Right lung (tissue), 10 donors: ENCODE measurements around the gene PCSK9. TPM values are rescaled to one million over a fixed set of nuclear protein-coding genes. Genes with fewer than 3 reads are reported as not detected.

Experiments
- DNase-seq, 2 donors: peaks; one replicate each; pipeline ENCODE4 v3.0.0-alpha.2; 2013
- long read RNA-seq, 8 donors: transcript quantifications; one replicate each; lab custom pipeline, GENCODE V29; 2026
- polyA plus RNA-seq, 5 donors: library from polyadenylated mRNA; unstranded; fragments of 120-200 nt; gene quantifications; one replicate each; pipeline versions ENCODE4 v1.2.1 to v1.2.3, GENCODE V29; 2013; ENCODE audit warnings: inconsistent platforms in 1 of 5, low replicate concordance in 1 of 5; ENCODE audit not compliant: insufficient read length in 5 of 5, insufficient read depth in 1 of 5

PCSK9 gene
- polyA plus RNA-seq: 1 to 10 TPM in 2 of 5 donors, under 1 TPM in 3; 0.59 to 3.4 (median 0.85) TPM
- long read RNA-seq, donor 1, partial matches to known transcripts: 0 of 1 reads
- long read RNA-seq, donor 1, other reads (novel, unspliced or antisense): 0 of 1 reads
- long read RNA-seq, donor 2, partial matches to known transcripts: 0 of 1 reads
- long read RNA-seq, donor 2, other reads (novel, unspliced or antisense): 0 of 1 reads
- long read RNA-seq, donor 3: 0 reads
- long read RNA-seq, donor 4: 0 reads
- long read RNA-seq, donor 5: 0 reads
- long read RNA-seq, donor 6: 0 reads
- long read RNA-seq, donor 7: 0 reads
- long read RNA-seq, donor 8: 0 reads

DNA sequence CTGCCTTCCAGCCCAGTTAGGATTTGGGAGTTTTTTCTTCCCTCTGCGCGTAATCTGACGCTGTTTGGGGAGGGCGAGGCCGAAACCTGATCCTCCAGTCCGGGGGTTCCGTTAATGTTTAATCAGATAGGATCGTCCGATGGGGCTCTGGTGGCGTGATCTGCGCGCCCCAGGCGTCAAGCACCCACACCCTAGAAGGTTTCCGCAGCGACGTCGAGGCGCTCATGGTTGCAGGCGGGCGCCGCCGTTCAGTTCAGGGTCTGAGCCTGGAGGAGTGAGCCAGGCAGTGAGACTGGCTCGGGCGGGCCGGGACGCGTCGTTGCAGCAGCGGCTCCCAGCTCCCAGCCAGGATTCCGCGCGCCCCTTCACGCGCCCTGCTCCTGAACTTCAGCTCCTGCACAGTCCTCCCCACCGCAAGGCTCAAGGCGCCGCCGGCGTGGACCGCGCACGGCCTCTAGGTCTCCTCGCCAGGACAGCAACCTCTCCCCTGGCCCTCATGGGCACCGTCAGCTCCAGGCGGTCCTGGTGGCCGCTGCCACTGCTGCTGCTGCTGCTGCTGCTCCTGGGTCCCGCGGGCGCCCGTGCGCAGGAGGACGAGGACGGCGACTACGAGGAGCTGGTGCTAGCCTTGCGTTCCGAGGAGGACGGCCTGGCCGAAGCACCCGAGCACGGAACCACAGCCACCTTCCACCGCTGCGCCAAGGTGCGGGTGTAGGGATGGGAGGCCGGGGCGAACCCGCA is at the start of gene PCSK9:
PCSK9 (plus strand) TSS at position 207 of the 741 bp plus-strand sequence; CDS start at position 497, 290 bp downstream.
- DNase-seq: peak; percentile 22 to 49

DNA sequence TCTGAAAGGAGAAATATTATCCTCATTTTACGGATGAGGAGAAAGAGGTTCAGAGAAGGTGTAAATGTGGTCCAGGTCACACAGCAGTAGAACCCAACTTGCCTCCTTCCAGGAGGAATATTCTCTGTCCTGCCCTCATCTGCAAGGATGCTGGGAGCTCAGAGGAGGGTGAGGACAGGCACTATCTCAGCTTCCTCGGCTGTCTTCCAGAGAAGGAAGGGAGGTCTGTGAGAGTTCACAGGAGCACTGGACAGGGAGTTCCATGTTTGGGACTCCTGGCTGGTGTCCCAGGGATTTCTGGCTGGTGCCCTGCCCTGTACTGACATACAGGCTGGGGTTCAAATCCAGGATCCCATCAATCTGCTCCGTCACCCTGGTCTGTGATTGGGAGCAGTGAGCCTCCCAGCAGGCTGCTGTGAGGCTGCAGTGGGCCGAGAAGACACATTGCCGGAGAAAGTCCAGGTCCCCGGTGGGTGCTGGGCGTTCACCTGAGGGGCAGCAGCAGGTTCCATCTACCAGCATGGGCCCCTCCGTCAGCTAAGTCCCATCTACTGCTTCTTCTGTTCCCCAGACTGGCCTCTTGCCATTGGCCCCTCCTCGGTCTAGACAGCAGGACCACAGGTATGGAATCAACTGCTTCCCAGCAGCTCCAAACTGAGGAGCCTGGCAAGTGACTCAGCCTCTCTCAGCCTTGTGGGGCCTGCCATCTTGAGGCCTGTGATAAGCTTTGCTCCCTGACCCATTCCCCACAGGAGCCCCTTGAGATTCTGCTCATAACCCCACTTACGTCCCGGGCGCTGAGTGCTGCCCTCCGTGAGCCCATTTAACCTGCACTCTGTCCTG is 49.2 kb upstream of the PCSK9 start:
- no peak for DNase-seq

DNA sequence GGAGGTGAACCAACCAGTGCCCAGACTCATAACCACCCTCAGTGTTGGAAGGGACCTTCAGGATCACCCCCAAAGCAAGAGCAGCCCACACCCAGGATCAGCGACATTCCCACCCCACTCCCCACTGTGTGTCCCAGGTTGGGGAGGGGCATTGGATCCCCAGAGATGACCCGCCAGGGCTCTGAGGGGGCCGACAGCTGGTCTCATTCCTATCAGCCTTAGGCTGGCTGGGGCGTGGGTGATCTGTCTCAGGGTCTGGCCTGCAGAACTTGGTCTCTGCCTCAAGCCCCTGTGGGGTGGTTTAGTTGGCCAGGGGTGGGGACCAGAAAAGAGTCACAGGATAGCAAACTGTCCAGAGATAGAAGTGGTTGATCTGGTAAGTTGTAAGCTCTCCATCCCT is 48.4 kb upstream of the PCSK9 start:
- no peak for DNase-seq

DNA sequence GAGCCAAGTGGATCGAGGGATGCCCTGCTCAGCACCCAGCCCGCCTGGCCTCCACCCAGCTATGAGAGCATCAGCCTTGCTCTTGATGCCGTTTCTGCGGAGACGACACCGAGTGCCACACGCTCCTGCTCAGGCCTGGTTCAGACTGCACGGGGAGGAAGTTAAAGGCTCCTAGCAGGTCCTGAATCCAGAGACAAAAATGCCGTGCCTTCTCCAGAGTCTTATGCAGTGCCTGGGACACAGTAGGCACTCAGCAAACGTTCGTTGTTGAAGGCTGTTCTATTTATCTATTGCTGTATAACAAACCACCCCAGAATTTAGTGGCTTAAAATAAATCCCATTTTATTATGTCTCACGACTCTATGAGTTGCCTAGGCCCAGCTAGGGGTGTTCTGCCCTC is 47.4 kb upstream of the PCSK9 start:
- no peak for DNase-seq

DNA sequence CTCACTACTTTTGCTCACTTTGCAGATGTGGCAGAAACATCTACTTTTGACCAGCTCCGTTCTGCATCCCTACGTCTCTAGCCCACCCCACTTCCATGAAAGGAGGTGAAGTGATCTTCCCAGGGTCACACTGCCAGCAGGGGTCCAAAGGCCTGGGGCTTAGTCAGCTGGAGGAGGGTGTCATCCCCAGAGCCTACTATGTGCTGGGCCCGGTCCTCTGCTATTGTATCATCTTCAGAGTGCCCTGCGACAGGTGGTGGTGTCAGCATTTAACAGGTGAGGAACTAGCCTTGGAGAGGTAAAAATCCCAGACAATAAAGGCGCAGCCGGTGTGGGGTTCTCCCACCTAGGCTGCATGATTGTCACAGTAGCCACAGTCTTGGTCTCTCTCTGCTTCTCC is 46.2 kb upstream of the PCSK9 start:
- no peak for DNase-seq

DNA sequence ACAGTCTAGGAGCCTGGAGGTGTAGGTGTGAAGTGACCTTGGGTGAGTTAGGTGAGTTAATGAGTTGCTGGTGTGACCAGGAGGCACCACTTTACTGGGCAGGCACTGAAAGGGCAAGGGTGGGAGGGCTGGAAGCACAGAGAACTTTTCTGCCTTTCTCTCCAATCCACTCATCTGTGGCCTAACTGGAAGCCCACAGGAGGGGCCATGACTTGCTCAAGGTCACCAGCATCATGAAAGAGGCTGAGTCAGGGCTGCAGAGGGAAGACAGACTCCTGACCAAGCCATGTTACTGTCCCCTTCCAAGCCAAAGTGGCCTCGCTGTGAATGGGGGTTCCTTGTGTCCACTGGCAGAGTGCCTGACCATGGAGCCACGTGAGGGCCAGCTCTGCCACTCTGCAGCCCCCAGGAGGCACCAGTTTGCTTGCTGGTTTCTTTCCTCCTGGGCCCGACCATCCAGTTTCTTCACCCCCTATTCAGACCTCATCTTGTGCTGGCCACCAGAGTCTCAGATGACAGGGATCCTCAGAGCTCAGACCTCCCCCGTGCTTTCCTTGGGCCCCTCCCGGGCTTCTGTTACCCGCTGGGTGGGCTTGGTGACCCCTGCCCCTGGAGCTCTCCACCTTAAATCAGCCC is 44.9 kb upstream of the PCSK9 start:
- DNase-seq: no peak

DNA sequence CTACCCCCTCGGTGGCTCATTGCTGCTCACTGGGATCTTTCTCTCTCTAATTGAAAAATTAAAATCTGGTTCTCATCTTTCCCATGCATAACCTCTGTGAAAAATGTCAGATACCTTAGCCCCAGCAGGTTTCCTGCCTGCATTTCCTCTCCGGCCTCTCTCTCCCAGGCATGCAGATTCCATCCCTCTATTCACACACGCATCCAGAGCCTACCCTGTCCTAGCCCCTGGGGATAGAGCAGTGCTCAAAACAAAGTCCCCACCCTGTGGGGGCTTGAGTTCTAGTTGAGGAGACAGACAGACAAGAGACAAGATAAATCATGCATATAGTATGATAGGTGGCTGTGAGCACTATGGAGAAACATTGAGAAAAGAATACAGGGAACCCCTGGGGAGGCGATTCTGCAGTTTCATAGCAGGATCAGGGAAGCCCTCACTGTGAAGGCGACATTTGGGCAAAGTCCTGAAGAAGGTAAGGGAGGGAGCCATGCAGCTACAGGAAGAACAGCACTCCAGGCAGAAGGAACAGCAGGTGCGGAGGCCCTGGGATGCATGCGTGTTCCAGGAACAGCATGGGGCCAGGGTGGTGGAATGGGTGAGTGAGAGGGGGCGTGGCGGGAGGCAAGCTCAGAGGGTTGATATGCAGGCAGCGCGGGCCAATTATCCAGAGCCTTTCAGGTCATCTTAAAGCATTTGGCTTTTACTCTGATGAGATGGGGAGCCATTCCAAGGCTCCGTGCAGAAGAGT is 44.2 kb upstream of the PCSK9 start:
- DNase-seq: no peak

DNA sequence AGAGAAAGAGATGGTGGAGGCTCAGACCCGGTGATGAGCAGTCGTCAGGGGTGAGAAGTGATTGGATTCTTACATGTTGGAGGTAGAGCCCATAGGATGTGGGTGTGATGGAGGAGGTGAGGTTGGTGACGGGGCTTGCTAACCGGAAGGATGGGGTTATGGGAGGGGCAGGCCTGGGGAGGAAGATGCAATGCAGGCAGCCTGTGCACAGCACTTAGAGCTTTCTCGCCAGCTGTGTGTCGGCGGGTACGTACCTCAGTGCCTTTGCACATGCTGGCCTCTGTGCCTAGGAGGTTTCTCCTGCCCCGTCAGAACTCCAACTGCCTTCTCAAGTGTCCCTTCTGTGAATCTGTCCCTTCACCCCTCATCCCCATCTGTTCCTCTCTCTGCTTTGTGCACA is 43.5 kb upstream of the PCSK9 start:
- no peak for DNase-seq

DNA sequence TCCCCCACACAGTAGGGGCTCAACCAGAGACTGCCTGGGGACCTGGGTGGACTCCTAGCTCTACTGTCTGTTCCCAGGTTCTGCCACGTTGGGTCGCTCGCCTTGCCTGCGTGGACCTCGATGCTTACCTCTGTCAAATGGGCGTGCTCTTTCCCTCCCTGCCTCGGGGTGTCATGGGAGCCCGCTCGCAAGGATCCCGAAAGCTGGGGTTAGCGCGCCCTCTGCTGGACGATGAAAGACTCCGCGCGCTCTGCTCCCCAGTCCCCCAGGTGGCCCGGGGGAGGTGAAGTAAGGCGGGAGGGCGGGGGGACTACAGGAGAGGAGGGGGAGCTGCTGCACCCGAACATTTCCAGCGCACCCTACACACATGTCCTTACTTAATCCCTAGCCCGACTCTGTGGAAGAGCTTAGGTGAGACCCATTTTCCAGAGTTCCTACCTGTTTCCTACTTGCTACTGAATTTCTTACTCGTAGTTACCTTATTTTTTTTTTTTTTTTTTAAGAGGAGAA is 42.9 kb upstream of the PCSK9 start:
- DNase-seq: peak in 1 of 2 donors; percentile 35

DNA sequence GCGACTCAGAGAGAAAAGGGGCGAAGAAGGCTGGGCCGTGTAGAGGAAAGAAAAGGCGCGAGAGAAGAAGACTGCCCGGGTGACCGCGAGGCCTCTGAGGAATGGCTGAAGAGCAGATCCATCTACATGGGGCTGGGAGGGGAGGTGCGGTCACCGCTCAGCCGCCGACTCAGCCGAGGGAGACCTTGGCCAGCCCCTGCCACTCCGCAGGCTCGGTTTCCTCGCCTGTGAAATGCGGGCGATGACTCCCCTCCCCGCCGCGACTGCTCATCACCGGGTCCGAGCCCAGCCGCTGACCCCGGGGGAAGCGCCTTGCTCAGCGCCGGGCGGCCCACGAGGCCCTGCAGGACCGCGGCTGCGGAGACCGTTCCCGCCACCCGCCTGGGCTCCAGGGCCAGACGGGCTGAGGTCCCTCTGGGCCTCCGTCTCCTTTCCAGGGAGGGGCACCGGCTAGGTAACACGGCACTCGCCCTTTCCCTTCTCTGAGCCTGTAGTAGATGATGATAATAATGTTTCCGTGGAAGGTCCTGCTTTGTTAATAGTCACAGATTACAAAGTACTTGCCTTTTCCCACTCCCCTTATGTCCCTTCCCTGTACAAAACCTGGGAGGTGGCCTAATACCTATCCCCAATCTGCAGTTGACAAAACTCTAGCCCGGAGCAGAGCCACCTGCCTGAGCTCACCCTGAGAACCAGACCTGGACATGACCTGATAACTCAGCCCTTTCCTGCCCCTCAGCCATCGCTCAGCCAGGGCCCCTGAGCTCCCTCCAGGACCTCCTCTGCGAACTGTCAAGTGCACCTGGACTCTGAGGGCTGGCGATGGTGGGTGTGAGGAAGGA is 42.3 kb upstream of the PCSK9 start:
- no peak for DNase-seq

DNA sequence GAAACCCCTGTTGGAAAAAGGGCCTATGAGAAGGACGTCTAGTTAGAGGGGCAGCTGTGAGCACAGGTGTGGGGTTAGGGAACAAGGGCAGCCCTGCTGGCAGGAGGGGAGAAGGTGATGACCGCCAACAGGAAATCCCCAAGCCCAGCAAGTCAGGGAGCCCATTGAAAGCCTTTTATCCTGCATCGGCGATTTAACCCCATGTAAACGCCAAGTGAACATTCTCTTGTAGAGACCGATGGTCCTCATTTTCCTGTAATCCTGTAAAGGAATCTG is 41.7 kb upstream of the PCSK9 start:
- no peak for DNase-seq

DNA sequence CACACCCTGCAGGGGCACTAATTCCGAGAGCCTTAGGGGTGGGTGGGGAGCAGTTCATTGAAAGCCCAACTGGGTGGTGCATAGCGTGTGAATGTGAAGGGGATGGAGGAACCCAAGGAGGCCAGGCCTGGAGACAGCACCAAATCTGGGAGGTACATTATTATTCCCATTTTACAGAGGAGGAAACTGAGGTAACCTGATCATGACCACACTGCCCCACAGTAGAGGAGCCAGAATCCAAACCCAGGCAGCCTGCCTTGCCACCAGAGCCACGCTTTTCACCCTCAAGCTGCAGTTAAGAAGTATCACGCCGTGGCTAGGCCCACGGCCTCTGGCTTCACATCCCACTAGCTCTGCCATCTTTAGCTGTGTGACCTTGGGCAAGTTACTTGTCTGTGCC is 41.2 kb upstream of the PCSK9 start:
- no peak for DNase-seq

DNA sequence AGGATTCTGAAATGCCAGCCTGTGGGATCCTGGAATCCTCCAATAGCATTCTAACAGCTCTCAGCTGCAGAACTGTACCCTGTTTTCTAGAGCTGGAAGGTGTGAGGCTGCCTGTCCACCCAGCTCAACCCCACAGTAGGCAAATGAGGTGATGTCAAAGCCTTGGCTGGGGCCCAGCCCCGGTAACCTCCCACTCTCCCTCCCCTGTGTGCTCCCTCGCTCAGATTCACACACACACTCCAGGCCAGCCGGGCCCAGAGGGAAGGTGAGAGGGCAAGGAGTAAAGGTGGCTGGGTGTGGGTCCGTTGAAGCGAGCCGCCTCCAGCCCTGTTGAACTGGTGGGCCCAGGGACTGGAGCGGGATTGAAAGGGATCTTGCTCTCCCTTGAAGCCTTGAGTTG is 40.7 kb upstream of the PCSK9 start, which contains the start of gene BSND:
BSND (plus strand) TSS at position 257 of the 400 bp plus-strand sequence. CDS start 254 bp downstream, outside the sequence.
- no peak for DNase-seq

DNA sequence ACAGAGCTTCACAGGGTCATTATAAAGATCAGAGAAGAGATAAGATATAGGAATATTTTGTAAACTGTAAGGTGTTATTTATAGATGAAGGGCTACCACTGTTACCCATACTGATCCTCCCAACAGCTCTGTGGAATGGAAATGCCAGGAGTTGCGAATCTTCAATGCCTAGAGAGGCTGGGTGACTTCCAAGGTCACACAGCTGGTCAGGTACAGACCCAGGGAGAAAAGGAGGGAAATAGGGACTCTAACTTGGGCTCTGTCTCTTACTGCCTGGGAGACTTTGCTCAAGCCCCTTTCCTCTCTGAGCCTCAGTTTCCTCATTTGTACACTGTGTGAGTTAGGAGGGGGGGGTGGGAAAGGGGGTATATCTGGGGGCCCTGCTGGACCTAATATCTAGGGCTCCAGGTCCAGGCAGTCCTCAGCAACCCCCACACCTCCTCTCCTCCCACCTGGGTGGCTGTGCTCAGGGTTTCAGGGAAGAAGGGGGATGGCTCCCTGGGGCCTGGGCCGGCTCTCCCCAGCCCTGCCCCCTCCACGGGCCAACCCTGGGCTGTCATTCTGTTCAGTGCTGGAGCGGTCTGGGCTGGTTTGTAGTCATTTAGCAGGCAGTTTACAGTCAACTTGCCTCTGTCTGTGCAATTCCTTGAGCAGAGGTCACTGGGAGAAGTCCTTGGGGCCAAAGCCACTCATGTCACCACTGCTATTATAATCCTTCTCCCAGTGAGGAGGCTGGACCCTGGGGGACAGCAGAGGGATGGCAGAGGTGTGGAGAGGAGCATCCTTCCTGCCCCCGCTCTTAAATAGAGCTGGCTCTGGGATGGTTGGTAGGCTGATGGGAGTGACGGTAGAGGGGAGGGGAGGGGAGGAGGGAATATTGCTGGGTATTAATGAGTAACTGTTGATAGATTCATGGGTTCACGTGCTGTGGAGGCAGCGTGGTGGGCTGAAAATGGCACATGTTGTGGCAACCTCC is 39.0 kb upstream of the PCSK9 start:
- no peak for DNase-seq

DNA sequence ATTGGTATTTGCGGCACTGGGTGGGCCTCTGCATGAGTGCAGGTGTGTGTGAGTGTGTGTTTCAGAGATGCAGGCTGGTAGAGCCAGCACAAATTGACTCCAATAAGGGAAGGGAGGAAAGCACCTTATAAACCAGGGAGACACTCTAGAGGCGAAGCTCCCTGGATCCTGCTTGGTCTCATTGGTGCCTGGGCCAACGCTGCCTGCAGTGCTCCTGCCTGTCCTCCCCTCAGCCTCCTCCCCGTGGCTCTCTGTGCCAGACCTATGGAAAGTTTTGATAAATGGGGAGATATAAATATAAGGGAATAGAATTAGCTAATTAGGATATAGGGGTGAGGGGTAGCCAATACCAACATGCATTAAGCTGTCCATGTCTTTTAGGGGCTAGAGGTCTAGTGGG is 38.0 kb upstream of the PCSK9 start:
- no peak for DNase-seq

DNA sequence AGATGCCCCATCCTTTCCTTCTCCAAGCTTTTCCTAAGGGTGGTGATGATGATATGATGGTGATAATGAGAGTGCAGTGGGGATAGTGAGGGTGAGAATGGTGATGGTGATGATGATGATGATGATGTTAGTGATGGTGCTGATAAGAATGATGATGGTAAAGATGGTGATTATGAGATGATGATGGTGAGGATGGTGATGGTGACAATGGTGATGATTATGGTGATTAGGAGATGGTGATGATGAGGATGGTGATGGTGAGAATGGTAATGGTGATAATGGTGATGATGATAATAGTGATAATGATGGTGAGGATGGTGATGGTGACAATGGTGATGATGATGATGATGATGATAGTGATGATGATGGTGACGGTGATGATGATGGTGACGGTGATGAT is 36.7 kb upstream of the PCSK9 start:
- no peak for DNase-seq

DNA sequence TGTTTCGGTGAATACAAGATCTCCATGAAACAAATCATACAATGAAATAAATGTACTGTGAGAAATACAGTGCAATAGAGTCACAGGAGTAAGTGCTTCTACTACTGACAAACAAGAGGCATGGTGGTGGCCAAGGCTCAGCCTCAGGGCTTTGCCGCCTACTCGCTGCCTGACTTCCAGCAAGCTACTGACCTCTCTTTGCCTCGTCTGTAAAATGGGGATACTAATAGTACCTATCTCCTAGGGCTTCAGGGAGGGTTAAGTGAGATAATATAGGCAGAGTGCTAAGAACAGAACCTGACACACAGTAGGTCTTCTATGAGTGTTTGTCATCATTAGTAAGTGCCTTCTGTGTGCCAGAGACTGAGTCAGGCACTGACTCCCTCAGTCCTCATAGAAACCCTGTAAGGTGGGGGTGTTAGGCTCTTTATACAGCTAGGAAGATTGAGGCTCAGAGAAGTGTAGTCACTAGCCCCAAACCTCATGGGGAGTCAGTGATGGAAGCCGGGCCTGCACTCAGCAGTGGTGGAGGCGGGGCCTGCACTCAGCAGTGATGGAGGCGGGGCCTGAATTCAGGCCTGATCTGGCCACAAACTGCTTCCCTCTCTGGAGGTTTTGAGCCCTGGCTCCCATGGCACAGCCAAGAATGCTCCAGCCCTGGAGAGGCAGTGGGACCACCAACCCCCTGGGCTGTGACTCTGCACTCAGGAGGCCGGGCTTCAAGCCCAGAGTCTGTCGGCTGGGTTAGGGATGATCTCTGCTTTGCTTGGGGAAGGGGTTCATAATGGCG is 33.8 kb upstream of the PCSK9 start:
- no peak for DNase-seq

DNA sequence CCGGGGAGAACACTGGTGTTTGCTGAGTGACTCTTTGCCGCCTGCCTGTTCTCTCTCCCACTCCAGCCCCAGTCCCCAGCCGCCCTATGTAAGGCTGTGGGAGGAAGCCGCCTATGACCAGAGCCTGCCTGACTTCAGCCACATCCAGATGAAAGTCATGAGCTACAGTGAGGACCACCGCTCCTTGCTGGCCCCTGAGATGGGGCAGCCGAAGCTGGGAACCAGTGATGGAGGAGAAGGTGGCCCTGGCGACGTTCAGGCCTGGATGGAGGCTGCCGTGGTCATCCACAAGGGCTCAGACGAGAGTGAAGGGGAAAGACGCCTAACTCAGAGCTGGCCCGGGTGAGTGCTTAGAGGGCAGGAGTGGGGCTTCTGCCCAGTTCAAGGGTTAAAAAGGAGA is 32.4 kb upstream of the PCSK9 start:
- DNase-seq: no peak
